ENCODE results near the gene KIAA1328.

DNA sequence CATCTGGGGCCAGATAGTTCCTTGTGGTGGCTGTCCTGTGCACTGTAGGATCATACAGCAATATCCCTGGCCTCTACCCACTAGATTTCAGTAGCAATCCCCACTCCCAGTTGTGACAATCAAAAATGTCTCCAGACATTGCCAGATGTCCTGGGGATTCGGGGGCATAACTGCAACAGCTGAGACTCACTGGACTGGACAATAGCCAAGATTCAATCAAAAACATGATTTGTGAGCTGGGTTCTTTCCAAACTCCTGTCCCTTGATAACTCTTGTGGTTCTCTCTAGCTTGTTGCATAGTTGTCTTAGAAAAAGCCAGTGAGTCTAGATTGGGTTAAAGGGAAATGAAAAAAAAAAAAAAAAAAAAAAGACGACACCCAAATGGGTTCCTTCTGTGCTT, 443.3 kb downstream of the KIAA1328 start:
- TF ChIP-seq, protein P1, sequence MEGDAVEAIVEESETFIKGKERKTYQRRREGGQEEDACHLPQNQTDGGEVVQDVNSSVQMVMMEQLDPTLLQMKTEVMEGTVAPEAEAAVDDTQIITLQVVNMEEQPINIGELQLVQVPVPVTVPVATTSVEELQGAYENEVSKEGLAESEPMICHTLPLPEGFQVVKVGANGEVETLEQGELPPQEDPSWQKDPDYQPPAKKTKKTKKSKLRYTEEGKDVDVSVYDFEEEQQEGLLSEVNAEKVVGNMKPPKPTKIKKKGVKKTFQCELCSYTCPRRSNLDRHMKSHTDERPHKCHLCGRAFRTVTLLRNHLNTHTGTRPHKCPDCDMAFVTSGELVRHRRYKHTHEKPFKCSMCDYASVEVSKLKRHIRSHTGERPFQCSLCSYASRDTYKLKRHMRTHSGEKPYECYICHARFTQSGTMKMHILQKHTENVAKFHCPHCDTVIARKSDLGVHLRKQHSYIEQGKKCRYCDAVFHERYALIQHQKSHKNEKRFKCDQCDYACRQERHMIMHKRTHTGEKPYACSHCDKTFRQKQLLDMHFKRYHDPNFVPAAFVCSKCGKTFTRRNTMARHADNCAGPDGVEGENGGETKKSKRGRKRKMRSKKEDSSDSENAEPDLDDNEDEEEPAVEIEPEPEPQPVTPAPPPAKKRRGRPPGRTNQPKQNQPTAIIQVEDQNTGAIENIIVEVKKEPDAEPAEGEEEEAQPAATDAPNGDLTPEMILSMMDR (IDR thresholded peaks at IDR 0.05; ENCODE audit: low read depth, low read length, missing input control): no peak
- no peak for TF ChIP-seq EGR1 (IDR thresholded peaks at IDR 0.05; ENCODE audit: low read depth in 2 of 2)
- no peak for TF ChIP-seq FOXA1 (IDR thresholded peaks at IDR 0.05)
- no peak for TF ChIP-seq GABPA (IDR thresholded peaks at IDR 0.05 in 1 of 2, conservative IDR thresholded peaks at IDR 0.05 in 1 of 2)
- no peak for TF ChIP-seq JUND (IDR thresholded peaks at IDR 0.05)
- TF ChIP-seq, protein P2, sequence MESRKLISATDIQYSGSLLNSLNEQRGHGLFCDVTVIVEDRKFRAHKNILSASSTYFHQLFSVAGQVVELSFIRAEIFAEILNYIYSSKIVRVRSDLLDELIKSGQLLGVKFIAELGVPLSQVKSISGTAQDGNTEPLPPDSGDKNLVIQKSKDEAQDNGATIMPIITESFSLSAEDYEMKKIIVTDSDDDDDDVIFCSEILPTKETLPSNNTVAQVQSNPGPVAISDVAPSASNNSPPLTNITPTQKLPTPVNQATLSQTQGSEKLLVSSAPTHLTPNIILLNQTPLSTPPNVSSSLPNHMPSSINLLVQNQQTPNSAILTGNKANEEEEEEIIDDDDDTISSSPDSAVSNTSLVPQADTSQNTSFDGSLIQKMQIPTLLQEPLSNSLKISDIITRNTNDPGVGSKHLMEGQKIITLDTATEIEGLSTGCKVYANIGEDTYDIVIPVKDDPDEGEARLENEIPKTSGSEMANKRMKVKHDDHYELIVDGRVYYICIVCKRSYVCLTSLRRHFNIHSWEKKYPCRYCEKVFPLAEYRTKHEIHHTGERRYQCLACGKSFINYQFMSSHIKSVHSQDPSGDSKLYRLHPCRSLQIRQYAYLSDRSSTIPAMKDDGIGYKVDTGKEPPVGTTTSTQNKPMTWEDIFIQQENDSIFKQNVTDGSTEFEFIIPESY (IDR thresholded peaks at IDR 0.05): no peak
- TF ChIP-seq, protein P3, sequence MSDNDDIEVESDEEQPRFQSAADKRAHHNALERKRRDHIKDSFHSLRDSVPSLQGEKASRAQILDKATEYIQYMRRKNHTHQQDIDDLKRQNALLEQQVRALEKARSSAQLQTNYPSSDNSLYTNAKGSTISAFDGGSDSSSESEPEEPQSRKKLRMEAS (IDR thresholded peaks at IDR 0.05): no peak
- no peak for TF ChIP-seq RAD21 (IDR thresholded peaks at IDR 0.05)
- TF ChIP-seq, protein P4, sequence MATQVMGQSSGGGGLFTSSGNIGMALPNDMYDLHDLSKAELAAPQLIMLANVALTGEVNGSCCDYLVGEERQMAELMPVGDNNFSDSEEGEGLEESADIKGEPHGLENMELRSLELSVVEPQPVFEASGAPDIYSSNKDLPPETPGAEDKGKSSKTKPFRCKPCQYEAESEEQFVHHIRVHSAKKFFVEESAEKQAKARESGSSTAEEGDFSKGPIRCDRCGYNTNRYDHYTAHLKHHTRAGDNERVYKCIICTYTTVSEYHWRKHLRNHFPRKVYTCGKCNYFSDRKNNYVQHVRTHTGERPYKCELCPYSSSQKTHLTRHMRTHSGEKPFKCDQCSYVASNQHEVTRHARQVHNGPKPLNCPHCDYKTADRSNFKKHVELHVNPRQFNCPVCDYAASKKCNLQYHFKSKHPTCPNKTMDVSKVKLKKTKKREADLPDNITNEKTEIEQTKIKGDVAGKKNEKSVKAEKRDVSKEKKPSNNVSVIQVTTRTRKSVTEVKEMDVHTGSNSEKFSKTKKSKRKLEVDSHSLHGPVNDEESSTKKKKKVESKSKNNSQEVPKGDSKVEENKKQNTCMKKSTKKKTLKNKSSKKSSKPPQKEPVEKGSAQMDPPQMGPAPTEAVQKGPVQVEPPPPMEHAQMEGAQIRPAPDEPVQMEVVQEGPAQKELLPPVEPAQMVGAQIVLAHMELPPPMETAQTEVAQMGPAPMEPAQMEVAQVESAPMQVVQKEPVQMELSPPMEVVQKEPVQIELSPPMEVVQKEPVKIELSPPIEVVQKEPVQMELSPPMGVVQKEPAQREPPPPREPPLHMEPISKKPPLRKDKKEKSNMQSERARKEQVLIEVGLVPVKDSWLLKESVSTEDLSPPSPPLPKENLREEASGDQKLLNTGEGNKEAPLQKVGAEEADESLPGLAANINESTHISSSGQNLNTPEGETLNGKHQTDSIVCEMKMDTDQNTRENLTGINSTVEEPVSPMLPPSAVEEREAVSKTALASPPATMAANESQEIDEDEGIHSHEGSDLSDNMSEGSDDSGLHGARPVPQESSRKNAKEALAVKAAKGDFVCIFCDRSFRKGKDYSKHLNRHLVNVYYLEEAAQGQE (IDR thresholded peaks at IDR 0.05): no peak
